ENCODE measurements around the gene DOLPP1.

GRCh38 chr9:129118799-129119198 lies 37.9 kb downstream of the DOLPP1 start:
- TF ChIP-seq CTCF (IDR thresholded peaks at IDR 0.05) (no peak), POLR2A (IDR thresholded peaks at IDR 0.05) (no peak)
